Measurements from ENCODE around the gene YPEL5.

Gene YPEL5

DNA sequence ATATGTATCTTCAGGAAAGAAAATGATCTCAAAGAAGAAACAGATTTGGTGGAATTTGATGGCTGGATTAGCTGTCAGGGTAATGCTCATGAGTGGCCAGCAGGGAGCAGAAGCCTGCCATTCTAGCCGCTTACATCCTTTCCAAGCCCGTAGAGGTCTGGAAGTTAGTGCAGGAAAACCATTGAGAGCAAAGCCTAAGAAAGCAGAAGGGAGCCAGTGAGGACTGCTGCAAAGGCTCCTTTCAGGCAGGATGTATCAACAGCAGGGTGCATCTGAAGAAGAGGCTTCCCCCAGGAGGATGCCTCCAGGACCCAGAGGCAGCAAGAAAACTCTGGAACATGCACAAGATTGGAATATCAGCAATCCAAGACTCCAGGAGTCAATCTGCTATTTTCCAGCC lies 61.6 kb downstream of the YPEL5 start:
- peak; percentile 50 for DNase-seq

DNA sequence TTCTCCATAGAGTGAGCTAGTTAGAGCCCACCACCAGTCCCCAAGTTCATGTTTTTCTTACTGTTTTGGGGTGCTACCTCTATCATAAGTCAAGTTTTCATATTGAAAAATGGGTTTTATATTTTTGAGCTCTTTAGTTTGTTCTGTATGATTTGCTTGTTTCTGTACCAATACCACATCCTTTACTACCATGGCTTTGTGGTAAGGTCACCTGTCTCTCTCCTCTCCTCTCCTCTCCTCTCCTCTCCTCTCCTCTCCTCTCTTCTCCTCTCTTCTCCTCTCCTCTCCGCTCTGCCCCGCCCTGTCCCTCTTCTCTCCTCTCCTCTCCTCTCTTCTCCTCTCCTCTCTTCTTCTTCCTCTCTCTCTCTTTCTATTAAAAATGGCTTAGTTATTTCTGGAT lies 62.4 kb downstream of the YPEL5 start:
- no peak for DNase-seq
